ENCODE results near the gene MAP3K2. TPM values are rescaled to one million over a fixed set of nuclear protein-coding genes. Genes with fewer than 3 reads are reported as not detected.

Gene MAP3K2
- total and polyA plus RNA-seq, 2 of the 8 experiments (the other 6 are each of a cell fraction or from before 2014, with no cell fraction given): 2.0 to 23.2 TPM

- TF ChIP-seq EP300 (IDR thresholded peaks at IDR 0.05; ENCODE audit: borderline replicate concordance in 1 of 2, low read depth in 2 of 2, low read length in 2 of 2) (no peak), SP1 (IDR thresholded peaks at IDR 0.05; ENCODE audit: low read depth, low read length) (no peak), POU5F1 (IDR thresholded peaks at IDR 0.05; ENCODE audit: low read depth, low read length) (no peak), SUZ12 (IDR thresholded peaks at IDR 0.05; ENCODE audit: low read length) (no peak)
These were observed 26.2 kb upstream of the MAP3K2 start (continued) for GRCh38 chr2:127413782-127414637.
